SK-N-MC (cell line): Measurements from ENCODE around the gene METTL16.
A peak's percentile ranks its signal among the peaks of the same experiment; 100 is the strongest.
"Not testable (repeated sequence)": the region's sequence is repeated elsewhere in the genome, so short reads cannot be mapped to it uniquely, and the experiment has no call there.

Experiments used
- DNase-seq: peaks from one replicate; pipeline ENCODE4 v3.0.0-alpha.2; 2011; ENCODE audit warnings: low read depth, low spot score
- H3K27ac ChIP-seq: fragments of 200-600 bp; sonication (generic); 2 replicates; pipeline ENCODE4 v1.5.1; 2016; ENCODE audit warnings: mixed run types
- H3K36me3 ChIP-seq: fragments of 200-600 bp; sonication (generic); 2 replicates; pipeline ENCODE4 v1.6.1; 2017; ENCODE audit warnings: antibody characterized with exemption, low read length, mixed read lengths; ENCODE audit not compliant: insufficient read depth
- H3K4me3 ChIP-seq: fragments of 200-600 bp; sonication (generic); 2 replicates; pipeline ENCODE4 v1.5.1; 2016
- H3K9ac ChIP-seq: fragments of 200-600 bp; sonication (generic); 2 replicates; pipeline ENCODE4 v1.8.0; 2017; ENCODE audit warnings: mixed run types, mixed read lengths; ENCODE audit not compliant: insufficient read length
- H3K9me3 ChIP-seq: fragments of 200-600 bp; sonication (generic); 2 replicates; pipeline ENCODE4 v1.6.1; 2017; ENCODE audit warnings: low read depth, mild to moderate bottlenecking, antibody characterized with exemption, low read length, moderate library complexity, mixed read lengths
- EZH2 ChIP-seq: fragments of 200-600 bp; sonication (generic); IDR thresholded peaks from one replicate; pipeline ENCODE4 v1.6.1; 2017; ENCODE audit warnings: antibody characterized with exemption
- FOXP2 ChIP-seq: optimal IDR thresholded peaks from 2 replicates; pipeline ENCODE3; 2011; ENCODE audit warnings: mild to moderate bottlenecking, moderate library complexity; ENCODE audit not compliant: insufficient read depth; ENCODE audit errors: extremely low read length, control extremely low read depth
- POLR2AphosphoS5 ChIP-seq: IDR thresholded peaks from 2 replicates; pipeline ENCODE4 v1.6.1; 2012; ENCODE audit warnings: mild to moderate bottlenecking, low read depth, low read length, borderline replicate concordance

Gene METTL16

GRCh38 chr17:2445638-2446037 is 66.0 kb downstream of the METTL16 start:
- Histone ChIP-seq H3K9ac (no peak overlapping the region), H3K9me3 (no peaks in the 10 kb centered on the region), H3K27ac (no peak overlapping the region), H3K4me3 (no peak overlapping the region), H3K36me3 (peaks cover 18% of the 10 kb centered on the region)
- DNase-seq: no peak
- no peak for TF ChIP-seq POLR2AphosphoS5
- no peak for TF ChIP-seq EZH2
- no peak for TF ChIP-seq FOXP2

- H3K36me3 ChIP-seq: peaks cover 18% of the 10 kb centered on the region
- H3K9ac ChIP-seq: no peak overlapping the region
- no peak for DNase-seq
- no peak overlapping the region for H3K4me3 ChIP-seq
- H3K9me3 ChIP-seq: no peaks in the 10 kb centered on the region
- H3K27ac ChIP-seq: no peak overlapping the region
- TF ChIP-seq EZH2 (no peak), FOXP2 (no peak), POLR2AphosphoS5 (no peak)
These were observed 67.3 kb downstream of the METTL16 start for GRCh38 chr17:2444382-2444781.

- peaks cover 35% of the 10 kb centered on the region for H3K36me3 ChIP-seq
- no peak for DNase-seq
- H3K27ac ChIP-seq: peak overlapping the region; percentile 49
- no peak overlapping the region for H3K4me3 ChIP-seq
- no peak overlapping the region for H3K9ac ChIP-seq
- H3K9me3 ChIP-seq: no peaks in the 10 kb centered on the region
- no peak for TF ChIP-seq EZH2
- TF ChIP-seq FOXP2: no peak
- no peak for TF ChIP-seq POLR2AphosphoS5
These were observed 69.5 kb downstream of the METTL16 start for GRCh38 chr17:2442166-2442565.

GRCh38 chr17:2440930-2441329 is 70.8 kb downstream of the METTL16 start:
- DNase-seq: no peak
- Histone ChIP-seq H3K4me3 (no peak overlapping the region), H3K9ac (no peak overlapping the region), H3K9me3 (no peaks in the 10 kb centered on the region), H3K36me3 (peaks cover 40% of the 10 kb centered on the region), H3K27ac (no peak overlapping the region)
- TF ChIP-seq POLR2AphosphoS5: no peak
- TF ChIP-seq FOXP2: no peak
- no peak for TF ChIP-seq EZH2

- not testable (repeated sequence) for H3K9me3 ChIP-seq, DNase-seq, H3K9ac ChIP-seq, H3K27ac ChIP-seq, H3K4me3 ChIP-seq
- H3K36me3 ChIP-seq: peaks cover 35% of the 10 kb centered on the region
These were observed 71.7 kb downstream of the METTL16 start for GRCh38 chr17:2439997-2440396.

- H3K27ac ChIP-seq: no peak overlapping the region
- peaks cover 40% of the 10 kb centered on the region for H3K36me3 ChIP-seq
- DNase-seq: no peak
- H3K4me3 ChIP-seq: no peak overlapping the region
- H3K9ac ChIP-seq: no peak overlapping the region
- TF ChIP-seq FOXP2 (no peak), POLR2AphosphoS5 (no peak), EZH2 (no peak)
- H3K9me3 ChIP-seq: no peaks in the 10 kb centered on the region
These were observed 72.9 kb downstream of the METTL16 start for GRCh38 chr17:2438823-2439222.

GRCh38 chr17:2436316-2436905 is 75.3 kb downstream of the METTL16 start:
- no peak overlapping the region for H3K4me3 ChIP-seq
- peaks cover 52% of the 10 kb centered on the region for H3K36me3 ChIP-seq
- H3K9ac ChIP-seq: no peak overlapping the region
- no peaks in the 10 kb centered on the region for H3K9me3 ChIP-seq
- no peak for TF ChIP-seq POLR2AphosphoS5
- TF ChIP-seq EZH2: no peak
- TF ChIP-seq FOXP2: no peak
- H3K27ac ChIP-seq: no peak overlapping the region
- DNase-seq: no peak

- no peak for TF ChIP-seq POLR2AphosphoS5
- TF ChIP-seq FOXP2: no peak
- TF ChIP-seq EZH2: no peak
- Histone ChIP-seq H3K4me3 (no peak overlapping the region), H3K9ac (no peak overlapping the region), H3K9me3 (no peaks in the 10 kb centered on the region), H3K36me3 (peaks cover 46% of the 10 kb centered on the region), H3K27ac (no peak overlapping the region)
- DNase-seq: no peak
These were observed 75.8 kb downstream of the METTL16 start for GRCh38 chr17:2435862-2436261.

- 0 out of 2 replicates have a peak overlapping the region, but pooled peaks have one; percentile 30 for H3K27ac ChIP-seq
- H3K9me3 ChIP-seq: no peaks in the 10 kb centered on the region
- H3K36me3 ChIP-seq: peaks cover 46% of the 10 kb centered on the region
- no peak overlapping the region for H3K9ac ChIP-seq
- no peak for DNase-seq
- no peak for TF ChIP-seq EZH2
- no peak for TF ChIP-seq POLR2AphosphoS5
- no peak for TF ChIP-seq FOXP2
- H3K4me3 ChIP-seq: 0 out of 2 replicates have a peak overlapping the region, but pooled peaks have one; percentile 17
These were observed 76.4 kb downstream of the METTL16 start for GRCh38 chr17:2435181-2435741.
